Peyer's patch (tissue), 4 donors: ENCODE results near the gene KIAA2012.

Experiments
- POLR2A ChIP-seq, 2 donors: fragments of 450-650 bp; IDR thresholded peaks; one replicate each; pipeline ENCODE4 v1.5.1; 2017; ENCODE audit warnings: antibody characterized with exemption in 2 of 2, mild to moderate bottlenecking in 2 of 2, moderate library complexity in 2 of 2
- TF ChIP-seq, protein P1 (sequence below), 6 experiments: fragments of 450-650 bp in 4 of 6; fragments of 200-600 bp in 2 of 6; sonication (generic) in 1 of 6; IDR thresholded peaks; one replicate each; pipeline ENCODE4 v1.5.1; 2017 to 2019; ENCODE audit warnings: antibody characterized with exemption in 6 of 6, mild to moderate bottlenecking in 3 of 6, moderate library complexity in 1 of 6

- TF ChIP-seq, protein P1, sequence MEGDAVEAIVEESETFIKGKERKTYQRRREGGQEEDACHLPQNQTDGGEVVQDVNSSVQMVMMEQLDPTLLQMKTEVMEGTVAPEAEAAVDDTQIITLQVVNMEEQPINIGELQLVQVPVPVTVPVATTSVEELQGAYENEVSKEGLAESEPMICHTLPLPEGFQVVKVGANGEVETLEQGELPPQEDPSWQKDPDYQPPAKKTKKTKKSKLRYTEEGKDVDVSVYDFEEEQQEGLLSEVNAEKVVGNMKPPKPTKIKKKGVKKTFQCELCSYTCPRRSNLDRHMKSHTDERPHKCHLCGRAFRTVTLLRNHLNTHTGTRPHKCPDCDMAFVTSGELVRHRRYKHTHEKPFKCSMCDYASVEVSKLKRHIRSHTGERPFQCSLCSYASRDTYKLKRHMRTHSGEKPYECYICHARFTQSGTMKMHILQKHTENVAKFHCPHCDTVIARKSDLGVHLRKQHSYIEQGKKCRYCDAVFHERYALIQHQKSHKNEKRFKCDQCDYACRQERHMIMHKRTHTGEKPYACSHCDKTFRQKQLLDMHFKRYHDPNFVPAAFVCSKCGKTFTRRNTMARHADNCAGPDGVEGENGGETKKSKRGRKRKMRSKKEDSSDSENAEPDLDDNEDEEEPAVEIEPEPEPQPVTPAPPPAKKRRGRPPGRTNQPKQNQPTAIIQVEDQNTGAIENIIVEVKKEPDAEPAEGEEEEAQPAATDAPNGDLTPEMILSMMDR (IDR thresholded peaks at IDR 0.05) = no peak
- TF ChIP-seq POLR2A (IDR thresholded peaks at IDR 0.05) = no peak
Observed at GRCh38 chr2:202067589-202067988, 5.5 kb upstream of the KIAA2012 start.
